Body of pancreas (tissue), 4 donors: ENCODE results near the gene TUNAR.

Source experiments
- CTCF ChIP-seq, 7 experiments: fragments of 450-650 bp in 4 of 7; fragments of 200-600 bp in 3 of 7; sonication (generic) in 3 of 7; IDR thresholded peaks; one replicate each; pipeline ENCODE4 v1.5.1; 2016 to 2019; ENCODE audit warnings: antibody characterized with exemption in 7 of 7
- POLR2A ChIP-seq, 3 donors: fragments of 450-650 bp; IDR thresholded peaks; one replicate each; pipeline ENCODE4 v1.6.1; 2016; ENCODE audit warnings: antibody characterized with exemption in 3 of 3, mild to moderate bottlenecking in 2 of 3

- TF ChIP-seq CTCF (IDR thresholded peaks at IDR 0.05) (peak in 6 of 7 experiments; percentile 18 to 45 (median 40)), POLR2A (IDR thresholded peaks at IDR 0.05) (no peak)
Observed at GRCh38 chr14:95895720-95896119, 19.1 kb downstream of the TUNAR start.
